Measurements from ENCODE around the gene CWH43.
A peak's percentile ranks its signal among the peaks of the same experiment; 100 is the strongest.
"Not testable (repeated sequence)": the region's sequence is repeated elsewhere in the genome, so short reads cannot be mapped to it uniquely, and the experiment has no call there.

CWH43 gene

GRCh38 chr4:49104231-49104930 is 118.3 kb downstream of the CWH43 start:
- H3K4me3 Mint-ChIP-seq; H3K27me3 Mint-ChIP-seq; H3K27ac Mint-ChIP-seq (ENCODE audit: low read depth); H3K36me3 Mint-ChIP-seq (ENCODE audit: insufficient read depth); ATAC-seq (replicated peaks; ENCODE audit: extremely low read depth, poor library complexity, severe bottlenecking); H3K4me1 Mint-ChIP-seq; DNase-seq (ENCODE audit: low spot score in 2 of 2): not testable (repeated sequence)
- H3K9me3 Mint-ChIP-seq = peaks cover 71% of the 10 kb centered on the region

- not testable (repeated sequence) for H3K36me3 Mint-ChIP-seq (ENCODE audit: insufficient read depth); H3K27ac Mint-ChIP-seq (ENCODE audit: low read depth); ATAC-seq (replicated peaks; ENCODE audit: extremely low read depth, poor library complexity, severe bottlenecking); H3K4me1 Mint-ChIP-seq; H3K4me3 Mint-ChIP-seq; DNase-seq (ENCODE audit: low spot score in 2 of 2); H3K27me3 Mint-ChIP-seq
- peaks cover 70% of the 10 kb centered on the region for H3K9me3 Mint-ChIP-seq
These were observed 119.3 kb downstream of the CWH43 start for GRCh38 chr4:49105248-49105904.

GRCh38 chr4:49107262-49107661 is 121.2 kb downstream of the CWH43 start:
- H3K9me3 Mint-ChIP-seq = peaks cover 73% of the 10 kb centered on the region
- H3K27ac Mint-ChIP-seq (ENCODE audit: low read depth); ATAC-seq (replicated peaks; ENCODE audit: extremely low read depth, poor library complexity, severe bottlenecking); DNase-seq (ENCODE audit: low spot score in 2 of 2); H3K36me3 Mint-ChIP-seq (ENCODE audit: insufficient read depth); H3K4me1 Mint-ChIP-seq; H3K4me3 Mint-ChIP-seq; H3K27me3 Mint-ChIP-seq: not testable (repeated sequence)

- ATAC-seq (replicated peaks; ENCODE audit: extremely low read depth, poor library complexity, severe bottlenecking) = peak; percentile 48
These were observed 122.3 kb downstream of the CWH43 start for GRCh38 chr4:49108183-49108978.

GRCh38 chr4:49109567-49110166 is 123.6 kb downstream of the CWH43 start:
- peaks cover 55% of the 10 kb centered on the region for H3K9me3 Mint-ChIP-seq
- not testable (repeated sequence) for DNase-seq (ENCODE audit: low spot score in 2 of 2); H3K36me3 Mint-ChIP-seq (ENCODE audit: insufficient read depth); H3K4me1 Mint-ChIP-seq; H3K4me3 Mint-ChIP-seq; H3K27me3 Mint-ChIP-seq; H3K27ac Mint-ChIP-seq (ENCODE audit: low read depth)
- peak; percentile 48 for ATAC-seq (replicated peaks; ENCODE audit: extremely low read depth, poor library complexity, severe bottlenecking)

More at GRCh38 chr4:49108183-49108978, 122.3 kb downstream of the CWH43 start:
- H3K9me3 Mint-ChIP-seq = peaks cover 65% of the 10 kb centered on the region
- H3K36me3 Mint-ChIP-seq (ENCODE audit: insufficient read depth); H3K27ac Mint-ChIP-seq (ENCODE audit: low read depth); DNase-seq (ENCODE audit: low spot score in 2 of 2); H3K4me3 Mint-ChIP-seq; H3K4me1 Mint-ChIP-seq; H3K27me3 Mint-ChIP-seq: not testable (repeated sequence)

GRCh38 chr4:49110579-49110978 is 124.5 kb downstream of the CWH43 start:
- not testable (repeated sequence) for DNase-seq (ENCODE audit: low spot score in 2 of 2); H3K36me3 Mint-ChIP-seq (ENCODE audit: insufficient read depth); H3K4me1 Mint-ChIP-seq; H3K27ac Mint-ChIP-seq (ENCODE audit: low read depth); H3K4me3 Mint-ChIP-seq; H3K27me3 Mint-ChIP-seq
- H3K9me3 Mint-ChIP-seq = peaks cover 46% of the 10 kb centered on the region
- ATAC-seq (replicated peaks; ENCODE audit: extremely low read depth, poor library complexity, severe bottlenecking) = peak; percentile 46
